ENCODE results near the gene RECQL. TPM values are rescaled to one million over a fixed set of nuclear protein-coding genes. Genes with fewer than 3 reads are reported as not detected.
A peak's percentile ranks its signal among the peaks of the same experiment; 100 is the strongest.

Gene RECQL
- 43.9 and 50.4 TPM in 2 replicates for total RNA-seq (ENCODE audit: low replicate concordance)

- Mint-ChIP-seq H3K4me1 (peaks cover 17% of the 10 kb centered on the region), H3K36me3 (peaks cover 6% of the 10 kb centered on the region), H3K9me3 (no peaks in the 10 kb centered on the region), H3K27me3 (ENCODE audit: insufficient read depth, low read depth) (no peaks in the 10 kb centered on the region), H3K27ac (no peak within 1 kb of the TSS), H3K4me3 (no peak within 1 kb of the TSS)
- Histone ChIP-seq H3K27me3 (no peaks in the 10 kb centered on the region), H3K9ac (peak within 1 kb of the TSS; percentile 88), H3K79me2 (ENCODE audit: low read depth) (peaks cover 70% of the 10 kb centered on the region), H3K4me1 (peaks cover 25% of the 10 kb centered on the region), H3K4me2 (peak within 1 kb of the TSS; percentile 99), H2AFZ (replicated peaks) (peak within 1 kb of the TSS; percentile 77), H4K20me1 (ENCODE audit: low read depth) (peaks cover 18% of the 10 kb centered on the region), H3K9me3 (ENCODE audit: low read depth) (no peaks in the 10 kb centered on the region), H3K36me3 (peaks cover 4% of the 10 kb centered on the region), H3F3A (ENCODE audit: low read depth) (peaks cover 11% of the 10 kb centered on the region), H3K4me3 (peak within 1 kb of the TSS; percentile 77), H3K27ac (peak within 1 kb of the TSS; percentile 83)
- TF ChIP-seq CTCF (IDR thresholded peaks at IDR 0.05) (no peak), EZH2 (IDR thresholded peaks at IDR 0.05) (peak; percentile 36), EZH2phosphoT487 (IDR thresholded peaks at IDR 0.05) (no peak)
- peak; percentile 97 for DNase-seq (ENCODE audit: low spot score)
Observed at GRCh38 chr12:21501258-21502163, at the start of gene RECQL, which contains the start of gene GOLT1B. RECQL (minus strand) TSS chr12:21501635; CDS start chr12:21499570, 2,065 bp downstream. GOLT1B (plus strand) TSS chr12:21501789; CDS start chr12:21501924, 135 bp downstream.

GRCh38 chr12:21547437-21547836 lies 46.0 kb upstream of the RECQL start:
- Histone ChIP-seq H3K4me3 (no peak overlapping the region), H2AFZ (replicated peaks) (no peak overlapping the region), H3F3A (ENCODE audit: low read depth) (no peaks in the 10 kb centered on the region), H3K4me2 (no peak overlapping the region), H3K27me3 (no peaks in the 10 kb centered on the region), H3K79me2 (ENCODE audit: low read depth) (no peaks in the 10 kb centered on the region), H3K9ac (no peak overlapping the region), H4K20me1 (ENCODE audit: low read depth) (no peaks in the 10 kb centered on the region), H3K9me3 (ENCODE audit: low read depth) (no peaks in the 10 kb centered on the region), H3K36me3 (no peaks in the 10 kb centered on the region), H3K27ac (no peak overlapping the region), H3K4me1 (no peaks in the 10 kb centered on the region)
- H3K9me3 Mint-ChIP-seq = no peaks in the 10 kb centered on the region
- H3K4me1 Mint-ChIP-seq = no peaks in the 10 kb centered on the region
- DNase-seq (ENCODE audit: low spot score) = no peak
- H3K4me3 Mint-ChIP-seq = no peak overlapping the region
- H3K27ac Mint-ChIP-seq = no peak overlapping the region
- H3K27me3 Mint-ChIP-seq (ENCODE audit: insufficient read depth, low read depth) = peaks cover 2% of the 10 kb centered on the region
- no peak for TF ChIP-seq CTCF (IDR thresholded peaks at IDR 0.05)
- no peaks in the 10 kb centered on the region for H3K36me3 Mint-ChIP-seq

- no peak overlapping the region for H3K27ac ChIP-seq
- Mint-ChIP-seq H3K36me3 (no peaks in the 10 kb centered on the region), H3K9me3 (no peaks in the 10 kb centered on the region), H3K4me1 (no peaks in the 10 kb centered on the region), H3K27me3 (ENCODE audit: insufficient read depth, low read depth) (peaks cover 4% of the 10 kb centered on the region), H3K4me3 (no peak overlapping the region), H3K27ac (no peak overlapping the region)
- H3K4me3 ChIP-seq = no peak overlapping the region
- H3K79me2 ChIP-seq (ENCODE audit: low read depth) = no peaks in the 10 kb centered on the region
- H2AFZ ChIP-seq (replicated peaks) = no peak overlapping the region
- H3K36me3 ChIP-seq = no peaks in the 10 kb centered on the region
- TF ChIP-seq CTCF (IDR thresholded peaks at IDR 0.05) (no peak), EZH2 (IDR thresholded peaks at IDR 0.05) (no peak), EZH2phosphoT487 (IDR thresholded peaks at IDR 0.05) (no peak)
- no peak for DNase-seq (ENCODE audit: low spot score)
- H4K20me1 ChIP-seq (ENCODE audit: low read depth) = no peaks in the 10 kb centered on the region
- no peaks in the 10 kb centered on the region for H3K4me1 ChIP-seq
- no peak overlapping the region for H3K4me2 ChIP-seq
- no peaks in the 10 kb centered on the region for H3K27me3 ChIP-seq
- no peak overlapping the region for H3K9ac ChIP-seq
- H3F3A ChIP-seq (ENCODE audit: low read depth) = no peaks in the 10 kb centered on the region
- no peaks in the 10 kb centered on the region for H3K9me3 ChIP-seq (ENCODE audit: low read depth)
Observed at GRCh38 chr12:21546716-21547115, 45.3 kb upstream of the RECQL start.

Data from neural progenitor cell (in vitro differentiated cells).